Retina (tissue), 1 donor: ENCODE measurements around the gene CDK9.

ENCODE experiments used
- DNase-seq: peaks from one replicate; pipeline ENCODE4 v3.0.0-alpha.2; 2016

CDK9 gene

DNA sequence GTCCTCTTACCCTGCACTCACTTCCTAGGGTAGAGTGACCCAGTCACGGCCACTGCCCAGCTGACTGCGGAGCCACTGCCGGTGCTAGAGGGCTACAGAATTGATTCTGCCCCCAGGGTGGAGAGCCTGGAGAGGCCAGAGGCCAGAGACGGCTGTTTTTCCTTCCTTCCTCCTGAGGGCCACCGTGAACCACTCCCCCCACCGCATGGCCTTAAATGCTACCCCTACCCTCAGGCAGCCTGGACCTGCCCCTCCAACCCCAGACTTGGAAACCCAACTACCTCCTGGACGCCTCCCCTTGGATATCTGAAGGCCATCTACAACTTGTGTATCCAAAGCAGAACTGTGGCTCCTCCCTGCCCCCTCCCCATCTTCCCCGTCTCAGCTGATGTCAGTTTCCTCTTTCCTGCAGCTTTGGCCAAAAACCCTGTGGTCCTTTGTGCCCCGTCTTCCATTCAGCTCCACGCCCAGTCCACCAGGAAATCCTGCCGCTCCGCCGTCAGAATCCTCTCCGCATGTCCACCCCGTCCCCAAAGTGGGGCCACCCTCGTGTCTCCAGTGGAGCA is 23.6 kb upstream of the CDK9 start:
- DNase-seq = no peak

GRCh38 chr9:127763918-127764384 is 21.9 kb upstream of the CDK9 start:
- no peak for DNase-seq

GRCh38 chr9:127765418-127765817 is 20.4 kb upstream of the CDK9 start:
- DNase-seq = no peak

GRCh38 chr9:127767410-127767809 is 18.4 kb upstream of the CDK9 start:
- no peak for DNase-seq

GRCh38 chr9:127767909-127768331 is 17.9 kb upstream of the CDK9 start:
- no peak for DNase-seq

DNA sequence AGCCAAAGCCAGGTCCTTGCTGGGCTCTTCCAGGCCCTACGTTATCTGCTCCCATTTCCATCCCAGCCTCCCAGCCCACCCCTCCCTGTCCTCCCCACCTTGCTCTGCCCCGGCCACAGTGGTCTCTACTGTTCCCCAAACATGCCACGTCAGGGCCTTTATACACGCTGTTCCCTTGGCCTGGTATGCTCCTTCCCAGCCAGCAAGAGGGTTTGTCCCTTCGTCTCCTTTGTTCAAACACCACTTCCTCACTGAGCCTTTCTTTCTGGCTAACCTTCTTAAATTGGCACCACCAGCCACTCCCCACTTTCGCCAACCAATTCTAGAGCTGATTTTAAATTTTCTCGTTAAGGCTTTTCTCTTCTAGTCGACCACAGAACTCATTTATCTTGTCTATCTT is 17.1 kb upstream of the CDK9 start:
- no peak for DNase-seq

DNA sequence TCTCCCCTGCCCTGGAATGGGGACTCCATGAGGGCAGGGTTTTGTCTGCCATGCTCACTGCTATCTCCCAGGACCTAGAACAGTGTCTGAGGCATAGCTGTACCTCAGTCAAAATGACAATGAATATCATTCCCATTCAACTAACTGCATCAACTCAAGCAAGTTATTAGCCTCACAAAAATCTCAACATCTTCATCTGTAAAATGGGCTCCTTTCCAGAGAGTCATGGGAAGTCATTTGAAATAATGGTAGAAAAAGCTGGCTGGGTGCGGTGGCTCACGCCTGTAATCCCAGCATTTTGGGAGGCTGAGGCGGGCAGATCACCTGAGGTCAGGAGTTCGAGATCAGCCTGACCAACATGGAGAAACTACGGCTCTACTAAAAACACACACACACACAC is 16.7 kb upstream of the CDK9 start:
- no peak for DNase-seq

GRCh38 chr9:127769929-127770582 is 15.8 kb upstream of the CDK9 start:
- no peak for DNase-seq

- no peak for DNase-seq
Measured at GRCh38 chr9:127770583-127770904, 15.3 kb upstream of the CDK9 start.

DNA sequence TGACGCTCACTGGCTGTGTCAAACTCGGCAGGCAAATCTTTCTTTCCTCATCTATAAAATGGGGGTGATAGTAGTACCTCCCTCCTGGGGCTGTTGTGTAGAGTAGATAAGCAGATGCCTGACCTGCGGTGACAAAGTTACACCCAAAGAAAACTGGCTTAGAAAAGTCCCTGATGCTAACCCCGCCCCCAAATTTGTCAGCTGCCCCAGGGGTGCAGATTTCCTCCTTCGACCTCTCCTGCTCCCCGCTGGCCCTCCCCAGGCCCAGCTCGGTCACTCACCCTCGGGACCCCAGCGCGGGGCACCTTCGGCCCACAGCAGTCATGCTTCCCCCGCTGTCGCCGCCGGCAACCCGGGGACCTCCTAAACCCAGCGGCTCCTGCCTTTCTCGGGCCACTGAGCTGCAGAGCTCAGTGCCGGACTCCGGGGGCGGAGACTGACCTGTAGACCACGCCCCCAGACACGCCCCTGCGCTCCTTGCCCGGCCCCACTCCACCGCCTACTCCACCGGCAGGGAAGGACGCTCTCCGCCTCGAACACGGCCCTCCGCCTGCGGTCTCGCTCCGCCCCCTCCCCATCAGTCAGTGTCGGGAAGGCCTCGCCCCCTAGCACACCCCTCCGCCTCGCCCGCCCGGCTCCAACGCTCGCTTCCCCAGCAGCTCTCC is 14.8 kb upstream of the CDK9 start:
- peak; percentile 97 for DNase-seq

DNA sequence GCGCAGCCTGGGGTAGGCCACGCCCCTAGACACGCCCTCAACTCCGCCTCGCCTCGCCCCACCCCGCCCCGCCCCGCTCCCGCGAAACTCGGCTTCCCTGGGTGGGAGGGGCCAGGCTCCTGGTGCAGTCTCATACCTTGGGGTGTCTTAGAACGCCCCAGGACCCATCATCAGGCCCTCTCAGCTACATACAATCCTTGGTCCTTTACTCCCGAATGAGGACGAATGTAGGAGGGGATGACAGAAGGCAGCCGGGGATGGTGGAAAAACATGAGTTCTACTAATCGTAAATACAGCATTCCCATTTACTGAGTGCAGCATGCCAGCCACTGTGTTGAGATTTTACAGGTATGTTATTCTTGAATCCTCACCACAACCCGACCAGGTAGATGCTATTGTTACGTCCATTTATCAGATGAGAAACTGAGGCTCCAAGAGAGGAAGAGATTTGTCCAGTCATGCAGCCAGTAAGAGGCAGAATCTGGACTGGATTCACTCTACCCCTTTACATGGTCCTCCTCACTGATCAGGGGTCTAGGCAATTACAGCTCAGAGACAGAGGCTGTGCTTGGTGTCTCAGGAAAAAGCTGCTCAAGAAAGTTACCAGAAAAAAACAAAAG is 14.2 kb upstream of the CDK9 start:
- no peak for DNase-seq

- DNase-seq = no peak
Measured at GRCh38 chr9:127772603-127773002, 13.2 kb upstream of the CDK9 start.

DNA sequence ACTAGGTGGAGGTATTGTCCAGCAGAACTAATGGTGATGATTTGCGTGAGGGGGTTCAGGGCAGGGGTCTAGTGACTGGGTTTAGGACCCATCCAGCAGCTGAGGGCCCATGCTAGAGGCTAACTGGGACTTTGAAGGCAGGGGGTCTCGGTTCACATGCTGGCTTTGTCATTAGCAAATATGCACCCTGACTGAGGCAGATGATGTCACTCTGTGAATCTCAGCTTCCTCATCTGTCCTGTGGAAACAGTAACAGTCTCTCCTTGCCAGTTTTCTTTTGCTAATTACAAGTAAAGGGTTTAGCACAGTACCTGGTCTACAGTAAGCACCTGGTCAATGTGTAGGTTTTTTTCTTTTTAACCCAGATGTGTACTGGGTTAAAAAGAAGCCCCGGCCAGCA is 12.6 kb upstream of the CDK9 start:
- no peak for DNase-seq

DNA sequence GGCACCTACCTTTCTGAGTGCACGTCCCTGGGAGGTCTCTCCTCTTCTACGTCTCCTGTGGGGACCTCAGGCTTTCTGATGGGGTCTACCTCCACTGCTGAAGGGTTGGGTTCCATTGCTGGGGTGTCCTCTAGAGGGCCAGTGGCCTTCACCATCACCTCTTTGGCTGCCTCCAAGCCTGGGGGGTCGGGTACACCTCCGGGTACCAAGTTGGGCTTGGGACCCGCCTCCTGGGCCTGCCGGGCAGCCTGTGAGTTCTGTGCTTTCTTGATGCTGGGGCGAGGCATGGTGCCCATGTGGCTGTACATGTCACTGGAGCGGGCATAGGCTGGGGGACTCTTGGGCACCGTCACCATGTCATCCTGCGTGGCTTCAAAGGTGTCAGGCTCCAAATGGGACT is 11.9 kb upstream of the CDK9 start:
- DNase-seq = no peak

DNA sequence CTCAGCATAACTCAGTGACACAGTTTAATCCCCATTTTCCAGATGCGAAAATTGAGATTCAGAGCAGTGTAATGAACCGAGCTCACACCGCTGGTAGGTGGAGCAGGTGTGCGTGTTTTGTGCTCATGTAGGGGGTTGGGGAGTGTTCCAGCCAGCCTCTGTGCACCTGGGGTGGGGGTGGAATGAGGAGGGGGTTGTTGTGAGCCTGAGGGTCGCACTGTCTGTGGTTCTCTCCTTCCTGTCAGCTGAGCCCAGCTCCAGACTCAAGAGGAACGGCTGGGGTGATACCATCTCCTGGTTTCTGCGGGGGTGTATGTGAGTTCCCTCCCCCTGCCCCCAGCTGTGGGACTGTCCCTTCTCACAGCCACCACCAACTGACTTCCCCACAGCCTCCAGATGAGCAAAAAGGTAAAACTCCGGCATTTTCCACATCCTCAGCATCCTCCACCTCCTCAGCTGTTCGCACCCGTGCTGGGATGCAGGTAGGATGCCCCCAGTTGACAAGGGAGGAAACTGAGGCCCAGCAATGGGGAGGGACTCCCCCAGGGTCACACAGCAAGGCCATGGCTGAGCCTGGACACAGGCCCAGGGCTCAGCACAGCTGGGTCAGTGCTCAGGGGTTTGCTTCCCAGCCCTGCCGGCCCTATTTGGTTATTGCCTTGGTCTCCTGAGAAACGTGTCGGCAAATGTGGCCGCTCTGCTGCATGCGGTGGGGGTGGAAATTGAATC is 9.5 kb upstream of the CDK9 start:
- no peak for DNase-seq

GRCh38 chr9:127776924-127777289 is 8.9 kb upstream of the CDK9 start:
- DNase-seq = no peak

DNA sequence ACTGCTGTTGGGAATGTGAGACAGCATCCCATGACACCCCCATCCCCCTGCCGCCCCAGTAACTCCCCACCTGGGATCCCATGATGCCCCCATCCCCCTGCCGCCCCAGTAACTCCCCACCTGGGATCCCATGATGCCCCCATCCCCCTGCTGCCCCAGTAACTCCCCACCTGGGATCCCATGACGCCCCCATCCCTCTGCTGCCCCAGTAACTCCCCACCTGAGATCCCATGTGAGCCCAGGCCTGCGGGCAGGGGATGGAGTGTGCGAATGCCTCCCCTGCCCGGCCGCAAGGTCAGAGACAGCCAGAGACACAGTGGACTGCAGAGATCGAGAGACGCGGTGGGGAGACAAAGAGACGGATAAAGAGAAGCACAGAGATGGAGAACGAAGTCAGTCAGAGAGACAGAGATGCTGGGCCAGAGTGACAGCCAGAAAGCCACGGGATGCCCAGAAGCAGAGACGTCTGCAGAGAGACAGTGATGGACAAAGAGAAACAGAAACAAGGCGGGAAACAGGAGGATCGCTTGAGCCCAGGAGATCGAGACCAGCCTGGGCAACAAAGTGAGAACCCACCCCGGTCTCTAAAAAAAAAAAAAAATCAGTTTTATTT is 8.4 kb upstream of the CDK9 start:
- DNase-seq = no peak

GRCh38 chr9:127778280-127779135 is 7.3 kb upstream of the CDK9 start, which contains the start of gene SH2D3C:
Gene SH2D3C (minus strand): TSS chr9:127778666. CDS start chr9:127778627, 39 bp downstream.
- no peak for DNase-seq

- DNase-seq = no peak
Measured at GRCh38 chr9:127779136-127779981, 6.5 kb upstream of the CDK9 start.

DNA sequence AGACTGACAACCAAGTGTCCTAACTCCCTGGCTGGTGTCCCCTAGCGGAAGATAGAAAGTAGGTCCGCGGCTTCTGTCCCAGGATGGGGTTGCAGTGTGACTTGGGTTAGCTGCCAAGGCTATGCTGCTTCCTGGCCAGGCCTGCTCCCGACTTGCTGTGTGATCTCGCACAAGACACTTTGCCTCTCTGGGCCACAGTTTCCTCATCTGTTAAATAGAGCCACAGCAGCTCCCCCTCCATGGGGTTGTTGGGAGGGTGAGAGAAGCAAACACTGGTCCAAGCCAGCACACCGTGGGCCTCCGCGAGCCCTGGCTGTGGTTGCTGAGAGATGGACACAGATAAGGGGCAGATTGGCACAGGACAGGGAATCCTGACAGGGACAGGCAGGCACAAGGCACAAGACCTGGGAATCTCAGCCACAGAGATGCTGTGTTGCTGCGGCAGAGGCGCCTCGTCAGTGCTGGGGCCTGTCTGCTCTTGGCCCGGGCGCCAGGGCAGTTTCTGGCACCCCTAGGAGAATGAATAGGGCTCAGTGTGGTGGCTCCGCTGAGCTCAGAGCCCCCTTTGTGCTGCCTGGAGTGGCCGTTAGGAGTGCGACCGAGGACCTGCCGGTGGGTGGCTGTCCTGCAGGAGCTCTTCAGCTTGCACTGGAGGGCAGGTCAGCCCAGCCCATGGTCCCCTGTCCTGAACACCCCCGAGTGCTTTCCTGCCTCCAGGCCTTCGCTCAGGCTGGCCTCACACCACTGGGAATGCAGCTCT is 5.5 kb upstream of the CDK9 start:
- DNase-seq = no peak
